ENCODE data around the gene TXNDC15. TPM values are rescaled to one million over a fixed set of nuclear protein-coding genes. Genes with fewer than 3 reads are reported as not detected.
A peak's percentile ranks its signal among the peaks of the same experiment; 100 is the strongest.

Gene TXNDC15
- total and polyA plus RNA-seq, 2 of the 13 experiments (the other 11 are each of a cell fraction or from before 2014, with no cell fraction given), result 22.2 to 49.9 TPM

GRCh38 chr5:134837530-134838181 is 36.5 kb upstream of the TXNDC15 start:
- BruUV-seq (replicated peaks), result no TSS peak
- Histone ChIP-seq H2AFZ (ENCODE audit: low read length) (no peak overlapping the region), H3K79me2 (ENCODE audit: insufficient read depth, low read length) (no peaks in the 10 kb centered on the region), H3K36me3 (replicated peaks in 1 of 2; ENCODE audit: control insufficient read depth in 1 of 2, insufficient read depth in 2 of 2, low read length in 2 of 2) (peaks cover 2 to 27% of the 10 kb centered on the region in 2 experiments), H4K20me1 (ENCODE audit: insufficient read depth, low read length) (no peaks in the 10 kb centered on the region), H3K9ac (ENCODE audit: insufficient read depth, low read depth, low read length) (no peak overlapping the region), H3K27ac (ENCODE audit: extremely low read length, insufficient read depth, low read length) (peak overlapping the region; percentile 35), H3K27me3 (ENCODE audit: control insufficient read depth in 1 of 2, insufficient read depth in 2 of 2, low read length in 2 of 2) (no peaks in the 10 kb centered on the region), H3K4me1 (ENCODE audit: insufficient read depth, low read length) (peaks cover 31% of the 10 kb centered on the region), H3K9me3 (ENCODE audit: low read length) (no peaks in the 10 kb centered on the region), H3K4me3 (replicated peaks in 1 of 3; ENCODE audit: insufficient read depth in 1 of 3, low read depth in 2 of 3, low read length in 3 of 3) (no peak overlapping the region), H3K4me2 (ENCODE audit: low read depth, low read length) (no peak overlapping the region)
- intact Hi-C loops (cut with micrococcal nuclease; ENCODE audit: unreplicated experiment), result no loop called here
- peak; percentile 50 for DNase-seq (ENCODE audit: low spot score)
- FAIRE-seq, result no peak
- WGBS (ENCODE audit: low lambda C conversion rate), result 89% methylated on average over 3 of the region's 3 CpGs
- CTCF ChIA-PET (ENCODE audit: low intra/inter-chr PET ratio, low total read pairs), result no interaction called here
- peak; percentile 61 for ATAC-seq
- POLR2A ChIA-PET, result interaction anchor here (0.6 to 2.0 kb wide), 2 partner anchors 8 to 20 kb away, joined by 3 to 11 read pairs; partner anchors contain the start of gene C5orf24
- in situ Hi-C loops (cut with HindIII; ENCODE audit: extremely low pct_ligation_motif_present, low pct_unique_long_range_greater_than_20kb), result no loop called here
- no peak for TF ChIP-seq ARID2 (CRISPR knock-in tag; IDR thresholded peaks at IDR 0.05; ENCODE audit: borderline replicate concordance)
- TF ChIP-seq ZNF878 (CRISPR knock-in tag; IDR thresholded peaks at IDR 0.05), result no peak
- no peak for TF ChIP-seq ZSCAN30 (CRISPR knock-in tag; IDR thresholded peaks at IDR 0.05)
- no peak for TF ChIP-seq AGO1 (IDR thresholded peaks at IDR 0.05; ENCODE audit: low read depth, low read length, poor library complexity, severe bottlenecking)
- TF ChIP-seq CERS6 (CRISPR knock-in tag; IDR thresholded peaks at IDR 0.05), result no peak
- no peak for TF ChIP-seq HIVEP1 (CRISPR knock-in tag; IDR thresholded peaks at IDR 0.05)
- TF ChIP-seq ZFP36L1 (CRISPR knock-in tag; IDR thresholded peaks at IDR 0.05), result no peak
- TF ChIP-seq IRF9 (CRISPR knock-in tag; IDR thresholded peaks at IDR 0.05; ENCODE audit: borderline replicate concordance), result no peak
- no peak for TF ChIP-seq SMARCC2 (IDR thresholded peaks at IDR 0.05)
- no peak for TF ChIP-seq GPN1 (CRISPR knock-in tag; IDR thresholded peaks at IDR 0.05; ENCODE audit: borderline replicate concordance)
- TF ChIP-seq HNF4G (IDR thresholded peaks at IDR 0.05; ENCODE audit: borderline replicate concordance, low read depth, low read length), result 0 out of 2 replicates have a peak, but pooled peaks have one; percentile 14
- no peak for TF ChIP-seq HNF4G (CRISPR knock-in tag; IDR thresholded peaks at IDR 0.05; ENCODE audit: borderline replicate concordance, low read depth)
- TF ChIP-seq SAP130 (CRISPR knock-in tag; IDR thresholded peaks at IDR 0.05; ENCODE audit: low read depth), result 0 out of 2 replicates have a peak, but pooled peaks have one; percentile 13
- no peak for TF ChIP-seq MBD4 (IDR thresholded peaks at IDR 0.05; ENCODE audit: borderline replicate concordance, low read length)
- 0 out of 2 replicates have a peak, but pooled peaks have one; percentile 16 for TF ChIP-seq ZBTB33 (CRISPR knock-in tag; IDR thresholded peaks at IDR 0.05)
- TF ChIP-seq MTF2 (CRISPR knock-in tag; IDR thresholded peaks at IDR 0.05; ENCODE audit: borderline replicate concordance), result no peak
- TF ChIP-seq ZNF446 (CRISPR knock-in tag; IDR thresholded peaks at IDR 0.05), result no peak
- TF ChIP-seq HBP1 (CRISPR knock-in tag; IDR thresholded peaks at IDR 0.05; ENCODE audit: low read depth), result no peak

Measured in HepG2 (cell line).